ENCODE results near the gene SLC37A4. TPM values are rescaled to one million over a fixed set of nuclear protein-coding genes. Genes with fewer than 3 reads are reported as not detected.

SLC37A4 gene
- total and polyA plus RNA-seq, 2 of the 13 experiments (the other 11 are each of a cell fraction or from before 2014, with no cell fraction given) = 43.0 to 56.1 TPM

Small RNAs within 50 kb of the gene (microRNA-seq; reads per million reads assigned to microRNA genes)
- gene MIR3656 = not detected

Small RNAs within 50 kb of the gene (small RNA-seq; reads per million reads assigned to genes)
- gene AP003392.2 (ENCODE audit: insufficient read depth in 2 of 3, insufficient read length in 3 of 3, low read depth in 2 of 3, low replicate concordance in 1 of 3) (0 reads per million in 3 experiments), gene RF00017 (ENCODE audit: insufficient read depth in 2 of 3, insufficient read length in 3 of 3, low read depth in 2 of 3, low replicate concordance in 1 of 3) (0 reads per million in 3 experiments), gene RF00019 (ENCODE audit: insufficient read depth in 2 of 3, insufficient read length in 3 of 3, low read depth in 2 of 3, low replicate concordance in 1 of 3) (0 reads per million in 3 experiments)

Other genes starting within 250 kb of the SLC37A4 start
- gene DDX6, start 239.7 kb downstream of the SLC37A4 start, total RNA-seq (2016; rRNA removed; fragmentation: Illumina TruSeq; extraction: Trizol) = 59.2 and 163 TPM in 2 replicates
- gene DDX6, start 239.7 kb downstream of the SLC37A4 start, polyA plus RNA-seq (2011; rRNA removed) = 20.9 and 21.1 TPM in 2 replicates
- gene CXCR5, start 147.0 kb downstream of the SLC37A4 start, total RNA-seq (2016; rRNA removed; fragmentation: Illumina TruSeq; extraction: Trizol) = not detected in 2 replicates
- gene CXCR5, start 147.0 kb downstream of the SLC37A4 start, polyA plus RNA-seq (2011; rRNA removed) = not detected in 2 replicates
- 3.7 and 5.5 TPM in 2 replicates for gene BCL9L, start 105.0 kb downstream of the SLC37A4 start, total RNA-seq (2016; rRNA removed; fragmentation: Illumina TruSeq; extraction: Trizol)
- 4.1 and 4.5 TPM in 2 replicates for gene BCL9L, start 105.0 kb downstream of the SLC37A4 start, polyA plus RNA-seq (2011; rRNA removed)
- gene UPK2, start 74.6 kb downstream of the SLC37A4 start, total RNA-seq (2016; rRNA removed; fragmentation: Illumina TruSeq; extraction: Trizol) = not detected in 2 replicates
- gene UPK2, start 74.6 kb downstream of the SLC37A4 start, polyA plus RNA-seq (2011; rRNA removed) = not detected in 2 replicates
- not detected in 2 replicates for gene FOXR1, start 59.1 kb downstream of the SLC37A4 start, total RNA-seq (2016; rRNA removed; fragmentation: Illumina TruSeq; extraction: Trizol)
- gene FOXR1, start 59.1 kb downstream of the SLC37A4 start, polyA plus RNA-seq (2011; rRNA removed) = not detected in 2 replicates
- 9.2 and 25.0 TPM in 2 replicates for gene CENATAC, start 32.7 kb downstream of the SLC37A4 start, total RNA-seq (2016; rRNA removed; fragmentation: Illumina TruSeq; extraction: Trizol)
- gene CENATAC, start 32.7 kb downstream of the SLC37A4 start, polyA plus RNA-seq (2011; rRNA removed) = 19.8 and 21.7 TPM in 2 replicates
- 1,415 and 1,643 TPM in 2 replicates for gene RPS25, start 12.5 kb downstream of the SLC37A4 start, total RNA-seq (2016; rRNA removed; fragmentation: Illumina TruSeq; extraction: Trizol)
- 647 and 839 TPM in 2 replicates for gene RPS25, start 12.5 kb downstream of the SLC37A4 start, polyA plus RNA-seq (2011; rRNA removed)
- 97.4 and 124 TPM in 2 replicates for gene TRAPPC4, start 12.1 kb downstream of the SLC37A4 start, total RNA-seq (2016; rRNA removed; fragmentation: Illumina TruSeq; extraction: Trizol)
- gene TRAPPC4, start 12.1 kb downstream of the SLC37A4 start, polyA plus RNA-seq (2011; rRNA removed) = 126 and 140 TPM in 2 replicates
- 50.0 and 127 TPM in 2 replicates for gene HYOU1, start 26.3 kb upstream of the SLC37A4 start, total RNA-seq (2016; rRNA removed; fragmentation: Illumina TruSeq; extraction: Trizol)
- gene HYOU1, start 26.3 kb upstream of the SLC37A4 start, polyA plus RNA-seq (2011; rRNA removed) = 155 and 164 TPM in 2 replicates
- 21.6 and 23.3 TPM in 2 replicates for gene VPS11, start 36.9 kb upstream of the SLC37A4 start, total RNA-seq (2016; rRNA removed; fragmentation: Illumina TruSeq; extraction: Trizol)
- gene VPS11, start 36.9 kb upstream of the SLC37A4 start, polyA plus RNA-seq (2011; rRNA removed) = 13.7 and 18.9 TPM in 2 replicates
- gene HMBS, start 54.0 kb upstream of the SLC37A4 start, total RNA-seq (2016; rRNA removed; fragmentation: Illumina TruSeq; extraction: Trizol) = 9.4 and 14.0 TPM in 2 replicates
- 46.8 and 46.9 TPM in 2 replicates for gene HMBS, start 54.0 kb upstream of the SLC37A4 start, polyA plus RNA-seq (2011; rRNA removed)
- 15.1 and 37.6 TPM in 2 replicates for gene DPAGT1, start 71.0 kb upstream of the SLC37A4 start, total RNA-seq (2016; rRNA removed; fragmentation: Illumina TruSeq; extraction: Trizol)
- gene DPAGT1, start 71.0 kb upstream of the SLC37A4 start, polyA plus RNA-seq (2011; rRNA removed) = 63.9 and 70.7 TPM in 2 replicates
- 1.2 and 3.7 TPM in 2 replicates for gene C2CD2L, start 76.5 kb upstream of the SLC37A4 start, total RNA-seq (2016; rRNA removed; fragmentation: Illumina TruSeq; extraction: Trizol)
- 5.5 and 6.0 TPM in 2 replicates for gene C2CD2L, start 76.5 kb upstream of the SLC37A4 start, polyA plus RNA-seq (2011; rRNA removed)
- gene HINFP, start 90.7 kb upstream of the SLC37A4 start, total RNA-seq (2016; rRNA removed; fragmentation: Illumina TruSeq; extraction: Trizol) = 13.3 and 15.1 TPM in 2 replicates
- 21.4 and 27.5 TPM in 2 replicates for gene HINFP, start 90.7 kb upstream of the SLC37A4 start, polyA plus RNA-seq (2011; rRNA removed)
- gene ABCG4, start 118.2 kb upstream of the SLC37A4 start, total RNA-seq (2016; rRNA removed; fragmentation: Illumina TruSeq; extraction: Trizol) = not detected in 2 replicates
- gene ABCG4, start 118.2 kb upstream of the SLC37A4 start, polyA plus RNA-seq (2011; rRNA removed) = not detected in 2 replicates
- gene NLRX1, start 137.8 kb upstream of the SLC37A4 start, total RNA-seq (2016; rRNA removed; fragmentation: Illumina TruSeq; extraction: Trizol) = 6.8 and 11.0 TPM in 2 replicates
- gene NLRX1, start 137.8 kb upstream of the SLC37A4 start, polyA plus RNA-seq (2011; rRNA removed) = 8.7 and 11.6 TPM in 2 replicates
- 0.24 TPM in 1 of 2 replicates, not detected in the other for gene NHERF4, start 154.6 kb upstream of the SLC37A4 start, total RNA-seq (2016; rRNA removed; fragmentation: Illumina TruSeq; extraction: Trizol)
- 0.12 and 0.38 TPM in 2 replicates for gene NHERF4, start 154.6 kb upstream of the SLC37A4 start, polyA plus RNA-seq (2011; rRNA removed)
- gene CBL, start 175.5 kb upstream of the SLC37A4 start, total RNA-seq (2016; rRNA removed; fragmentation: Illumina TruSeq; extraction: Trizol) = 7.4 and 11.0 TPM in 2 replicates
- 5.5 and 6.6 TPM in 2 replicates for gene CBL, start 175.5 kb upstream of the SLC37A4 start, polyA plus RNA-seq (2011; rRNA removed)

Measured in HepG2 (cell line).